Vagina (tissue), 2 donors: ENCODE data around the gene NOL4L.

Experiments
- POLR2A ChIP-seq, 2 donors: fragments of 450-650 bp; IDR thresholded peaks; one replicate each; pipeline ENCODE4 v1.6.1; 2017; ENCODE audit warnings: antibody characterized with exemption in 2 of 2, mild to moderate bottlenecking in 2 of 2, moderate library complexity in 2 of 2
- TF ChIP-seq, protein P1 (sequence below), 3 experiments: fragments of 450-650 bp in 2 of 3; fragments of 200-600 bp in 1 of 3; sonication (generic) in 1 of 3; IDR thresholded peaks; one replicate each; pipeline ENCODE4 v1.5.1; 2017 to 2019; ENCODE audit warnings: antibody characterized with exemption in 3 of 3, mild to moderate bottlenecking in 2 of 3, moderate library complexity in 2 of 3

DNA sequence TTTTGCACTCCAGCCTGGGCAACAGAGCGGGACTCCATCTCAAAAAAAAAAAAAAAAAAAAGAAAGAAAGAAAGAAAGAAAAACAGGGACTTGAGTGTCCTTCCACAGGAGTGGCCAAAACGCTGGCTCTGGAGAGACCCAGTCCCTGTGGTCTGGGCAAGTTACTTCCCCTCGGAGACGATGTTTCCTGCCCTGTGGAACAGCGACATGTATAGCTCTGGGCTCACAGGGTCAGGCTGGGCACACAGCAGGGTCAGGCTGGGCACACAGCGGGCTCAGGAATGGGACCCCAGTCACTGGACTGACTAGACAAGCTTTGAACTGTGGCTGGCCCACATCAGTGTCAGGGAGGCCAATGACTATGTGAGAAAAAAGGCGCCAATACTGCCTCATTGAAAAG lies 116.3 kb downstream of the NOL4L start:
- TF ChIP-seq, protein P1, sequence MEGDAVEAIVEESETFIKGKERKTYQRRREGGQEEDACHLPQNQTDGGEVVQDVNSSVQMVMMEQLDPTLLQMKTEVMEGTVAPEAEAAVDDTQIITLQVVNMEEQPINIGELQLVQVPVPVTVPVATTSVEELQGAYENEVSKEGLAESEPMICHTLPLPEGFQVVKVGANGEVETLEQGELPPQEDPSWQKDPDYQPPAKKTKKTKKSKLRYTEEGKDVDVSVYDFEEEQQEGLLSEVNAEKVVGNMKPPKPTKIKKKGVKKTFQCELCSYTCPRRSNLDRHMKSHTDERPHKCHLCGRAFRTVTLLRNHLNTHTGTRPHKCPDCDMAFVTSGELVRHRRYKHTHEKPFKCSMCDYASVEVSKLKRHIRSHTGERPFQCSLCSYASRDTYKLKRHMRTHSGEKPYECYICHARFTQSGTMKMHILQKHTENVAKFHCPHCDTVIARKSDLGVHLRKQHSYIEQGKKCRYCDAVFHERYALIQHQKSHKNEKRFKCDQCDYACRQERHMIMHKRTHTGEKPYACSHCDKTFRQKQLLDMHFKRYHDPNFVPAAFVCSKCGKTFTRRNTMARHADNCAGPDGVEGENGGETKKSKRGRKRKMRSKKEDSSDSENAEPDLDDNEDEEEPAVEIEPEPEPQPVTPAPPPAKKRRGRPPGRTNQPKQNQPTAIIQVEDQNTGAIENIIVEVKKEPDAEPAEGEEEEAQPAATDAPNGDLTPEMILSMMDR (IDR thresholded peaks at IDR 0.05) = no peak
- no peak for TF ChIP-seq POLR2A (IDR thresholded peaks at IDR 0.05)
